ENCODE results near the gene KLHL3.

- TF ChIP-seq CTCF (IDR thresholded peaks at IDR 0.05 in 8 of 11, conservative IDR thresholded peaks at IDR 0.05 in 3 of 11) (no peak), POLR2A (IDR thresholded peaks at IDR 0.05) (no peak)
Measured at GRCh38 chr5:137572042-137572695, 163.7 kb downstream of the KLHL3 start.
